Adrenal gland (tissue), 5 donors: ENCODE data around the gene DEPDC4.

Experiments
- CTCF ChIP-seq, 6 experiments: fragments of 450-650 bp in 4 of 6; fragments of 200-600 bp in 2 of 6; sonication (generic) in 1 of 6; IDR thresholded peaks; 1 replicate in 5 of 6; 2 replicates in 1 of 6; pipeline versions ENCODE4 v1.5.1 to v1.8.0; 2016 to 2021; ENCODE audit warnings: antibody characterized with exemption in 6 of 6, mild to moderate bottlenecking in 2 of 6, moderate library complexity in 1 of 6
- POLR2A ChIP-seq, 2 donors: fragments of 450-650 bp; IDR thresholded peaks; one replicate each; pipeline ENCODE4 v1.6.1; 2017; ENCODE audit warnings: antibody characterized with exemption in 2 of 2, mild to moderate bottlenecking in 2 of 2, moderate library complexity in 1 of 2
- donor health status: DM: no; HTN: no; CAD: no.

GRCh38 chr12:100279159-100279558, 12.3 kb upstream of the DEPDC4 start:
- TF ChIP-seq CTCF (IDR thresholded peaks at IDR 0.05) (no peak), POLR2A (IDR thresholded peaks at IDR 0.05) (no peak)
